Stimulated activated CD4-positive, alpha-beta T cell treated with anti-CD3 and anti-CD28 coated beads, Interleukin-12 subunit alpha, Interleukin-12 subunit beta, amount 100 ng/mL, for 48 hours (primary cell): ENCODE data around the gene DPH7.
A peak's percentile ranks its signal among the peaks of the same experiment; 100 is the strongest.
"Not testable (repeated sequence)": the region's sequence is repeated elsewhere in the genome, so short reads cannot be mapped to it uniquely, and the experiment has no call there.

Source experiments
- DNase-seq, 3 donors: peaks; one replicate each; pipeline ENCODE4 v3.0.0-alpha.2; 2020; ENCODE audit warnings: low read depth in 2 of 3, low spot score in 1 of 3

The DPH7 gene

DNA sequence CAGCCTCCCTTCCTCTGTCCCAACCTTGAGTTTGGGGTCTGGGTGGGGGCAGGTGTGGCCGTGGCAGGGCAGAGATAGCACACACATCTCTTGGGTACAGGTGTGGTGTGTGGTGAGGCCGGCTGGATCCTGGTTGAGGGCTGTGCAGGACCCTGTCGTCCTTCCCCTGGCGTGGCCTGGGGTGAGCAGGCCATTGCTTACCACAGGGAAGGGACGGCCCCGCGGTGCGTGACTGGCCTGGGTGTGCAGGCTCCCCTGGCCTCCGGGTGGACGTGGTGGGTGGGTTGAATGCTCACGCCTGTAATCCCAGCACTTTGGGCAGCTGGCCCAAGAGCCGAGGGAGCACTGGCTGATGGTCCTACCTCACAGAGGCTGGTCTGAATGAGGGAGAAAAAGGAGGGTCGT lies 28.0 kb upstream of the DPH7 start:
- DNase-seq: no peak

DNA sequence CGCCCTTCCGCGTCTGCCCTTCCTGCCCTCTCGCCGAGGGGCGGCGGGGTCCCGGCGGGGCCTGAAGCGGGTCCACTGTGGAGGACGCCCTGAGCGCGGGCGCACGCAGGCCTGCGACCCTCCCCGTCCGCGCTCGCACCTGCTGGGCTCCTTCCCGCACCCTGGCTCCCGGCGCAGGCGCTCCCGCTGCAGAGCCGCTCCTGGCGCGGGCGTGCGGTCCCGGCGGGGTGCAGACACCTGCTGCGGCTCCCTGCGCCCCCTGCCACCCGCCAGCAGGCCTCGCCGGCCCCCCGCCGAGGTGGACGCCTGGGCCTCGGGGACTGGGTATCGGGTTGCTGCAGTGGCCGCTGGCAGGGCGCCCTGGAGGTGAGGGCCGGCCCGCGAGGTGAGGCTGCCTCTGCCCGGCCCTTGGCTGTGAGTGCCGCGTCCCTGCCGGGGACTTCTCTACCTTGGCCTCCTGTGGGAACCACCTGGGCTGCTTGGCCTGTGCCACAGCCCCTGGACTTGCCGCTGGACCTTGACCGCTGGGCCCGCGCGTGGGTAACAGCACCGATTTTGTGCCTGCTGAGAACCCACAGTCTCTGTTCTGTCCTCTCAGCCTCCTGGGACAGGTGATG lies 27.4 kb upstream of the DPH7 start:
- no peak for DNase-seq

DNA sequence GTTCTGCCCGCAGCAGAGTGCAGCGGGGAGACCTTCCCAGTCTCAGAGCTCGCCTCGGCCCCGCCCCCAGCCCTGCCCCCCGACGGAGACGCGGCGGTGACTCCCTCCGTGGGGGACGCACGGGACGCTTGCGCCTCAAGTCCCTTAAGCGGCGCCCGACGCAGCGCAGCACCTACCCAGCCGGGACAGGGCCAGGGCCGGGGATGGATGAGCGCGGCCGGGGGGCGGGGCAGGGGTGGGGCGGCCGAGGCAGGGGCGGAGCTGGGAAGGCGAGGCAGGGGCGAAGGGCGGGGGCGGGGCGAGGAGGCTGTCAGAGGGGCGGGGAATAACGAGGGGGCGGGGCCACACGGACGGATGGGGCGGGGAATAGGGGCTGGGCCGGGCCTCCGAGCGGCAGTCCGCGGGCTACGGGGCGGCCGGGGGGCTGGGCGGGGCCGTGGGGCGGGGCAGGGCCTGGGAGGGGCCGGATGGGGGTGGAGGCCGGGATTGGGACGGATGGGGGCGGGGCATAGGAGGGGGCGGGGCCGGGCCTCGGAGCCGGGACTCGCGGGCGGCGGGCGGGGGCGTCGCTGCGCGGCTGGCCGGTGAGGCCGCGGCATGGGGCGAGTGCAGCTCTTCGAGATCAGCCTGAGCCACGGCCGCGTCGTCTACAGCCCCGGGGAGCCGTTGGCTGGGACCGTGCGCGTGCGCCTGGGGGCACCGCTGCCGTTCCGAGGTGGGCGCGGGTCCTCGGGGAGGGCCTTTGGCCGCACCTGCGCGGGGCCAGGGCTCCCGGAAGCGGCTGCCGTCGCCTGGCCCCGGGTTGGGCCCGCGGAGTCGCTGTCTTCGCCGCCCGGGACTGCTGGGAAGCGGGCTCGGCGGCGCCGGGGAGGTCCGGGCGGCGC lies 26.6 kb upstream of the DPH7 start, which contains the start of gene ARRDC1:
ARRDC1 (plus strand) TSS at position 566 of the 884 bp plus-strand sequence; CDS start at position 598, 32 bp downstream.
- peak; percentile 86 to 87 (median 86) for DNase-seq

DNA sequence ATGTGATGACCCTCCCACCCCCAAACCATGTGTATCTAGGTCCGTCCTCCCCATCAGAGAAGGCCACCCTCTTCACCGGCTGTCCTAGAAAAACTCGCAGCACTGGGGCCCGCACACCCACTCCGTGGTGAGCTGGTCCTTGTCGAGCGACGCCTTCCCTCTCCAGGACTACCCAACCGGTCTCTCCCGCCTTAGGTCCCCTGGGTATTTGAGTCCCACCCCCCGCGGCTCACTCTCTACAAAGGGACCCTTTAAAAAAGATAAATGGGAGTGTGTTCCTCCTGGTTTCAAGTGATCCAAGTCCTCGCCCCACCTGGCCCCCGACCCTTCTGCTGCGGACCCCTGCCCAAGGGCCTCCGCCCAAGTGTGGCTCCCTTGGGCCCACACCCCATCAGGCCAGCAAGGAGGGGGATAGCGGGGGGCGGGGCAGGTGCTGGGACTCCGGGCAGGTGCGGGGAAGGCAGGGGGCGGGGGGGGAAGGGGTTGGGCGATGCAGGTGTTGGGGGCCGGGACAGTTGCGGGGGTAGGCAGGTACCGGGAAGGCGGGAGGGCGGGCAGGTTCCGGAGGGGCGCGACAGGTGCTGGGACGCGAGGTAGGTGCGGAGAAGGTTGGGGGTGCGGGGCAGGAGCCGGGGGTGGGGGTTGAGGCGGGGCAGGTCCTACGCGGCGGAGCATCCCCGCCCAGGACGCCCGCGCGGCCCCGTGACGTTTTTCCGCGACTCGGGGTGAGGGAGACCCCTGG lies 25.8 kb upstream of the DPH7 start:
- DNase-seq: no peak

DNA sequence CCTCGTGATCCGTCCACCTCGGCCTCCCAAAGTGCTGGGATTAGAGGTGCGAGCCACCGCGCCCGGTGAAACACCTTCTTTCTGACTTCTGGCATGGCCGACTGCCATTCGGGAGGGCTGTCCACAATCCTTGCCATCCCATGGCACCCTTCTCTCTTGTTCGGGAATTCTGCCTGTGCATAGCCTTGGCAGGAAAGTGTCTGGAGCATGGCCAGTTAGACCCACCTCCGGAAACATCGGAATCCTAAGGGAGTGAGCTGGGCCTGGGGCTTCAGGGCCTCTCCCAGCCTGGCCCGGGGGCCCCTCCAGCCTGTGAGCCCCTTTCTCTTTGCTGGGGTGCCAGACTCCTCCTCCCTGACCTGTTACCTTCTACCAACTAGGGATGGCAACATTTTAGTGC lies 25.2 kb upstream of the DPH7 start:
- DNase-seq: no peak

DNA sequence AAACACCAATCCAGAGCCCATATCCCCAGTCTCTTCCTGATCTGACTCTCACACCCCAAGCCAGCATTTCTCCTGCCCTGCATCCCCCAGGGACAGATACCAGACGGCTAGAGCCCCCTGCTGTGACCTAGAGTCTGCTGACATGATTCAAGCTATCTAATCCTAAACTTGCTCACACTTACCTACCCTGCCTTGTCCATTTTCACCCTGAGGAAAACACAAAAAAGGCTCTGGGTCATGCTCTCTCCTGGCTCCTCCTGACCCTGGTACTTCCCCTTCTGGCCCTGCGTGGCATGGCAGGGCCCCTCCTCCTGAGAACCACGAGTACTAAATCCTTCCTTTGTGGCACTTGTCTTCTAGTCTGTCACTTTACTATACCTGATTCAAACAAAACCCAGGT lies 23.9 kb upstream of the DPH7 start:
- DNase-seq: no peak

DNA sequence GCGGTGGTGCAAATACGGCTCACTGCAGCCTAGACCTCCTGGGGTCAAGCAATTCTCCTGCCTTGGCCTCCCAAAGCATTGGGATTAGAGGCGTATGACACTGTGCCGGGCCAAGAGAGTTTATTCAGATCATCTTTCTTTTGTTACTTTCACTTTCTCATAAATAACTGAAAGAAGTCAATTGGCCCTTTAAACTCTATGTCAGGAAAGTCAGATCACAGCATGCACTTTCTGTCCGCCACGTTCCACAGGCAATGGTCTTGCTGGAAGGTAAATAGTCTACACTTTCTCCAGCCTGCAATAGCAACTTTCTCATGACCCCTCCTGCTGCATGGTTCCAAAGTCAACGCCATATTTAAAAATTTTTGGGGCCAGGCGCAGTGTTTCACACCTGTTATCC lies 20.2 kb upstream of the DPH7 start:
- no peak for DNase-seq

DNA sequence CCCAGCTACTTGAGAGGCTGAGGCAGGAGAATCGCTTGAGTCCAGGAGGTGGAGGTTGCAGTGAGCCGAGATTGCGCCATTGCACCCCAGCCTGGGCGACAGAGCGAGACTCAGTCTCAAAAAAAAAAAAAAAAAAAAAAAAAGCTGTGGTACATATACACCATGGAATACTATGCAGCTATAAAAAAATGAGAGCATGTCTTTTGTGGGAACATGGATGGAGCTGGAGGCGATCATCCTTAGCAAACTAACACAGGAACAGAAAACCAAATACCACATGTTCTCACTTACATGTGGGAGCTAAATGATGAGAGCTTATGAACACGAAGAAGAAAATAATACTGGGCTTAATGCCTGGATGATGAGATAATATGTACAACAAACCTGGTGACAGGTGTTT lies 17.9 kb upstream of the DPH7 start:
- DNase-seq: not testable (repeated sequence)

DNA sequence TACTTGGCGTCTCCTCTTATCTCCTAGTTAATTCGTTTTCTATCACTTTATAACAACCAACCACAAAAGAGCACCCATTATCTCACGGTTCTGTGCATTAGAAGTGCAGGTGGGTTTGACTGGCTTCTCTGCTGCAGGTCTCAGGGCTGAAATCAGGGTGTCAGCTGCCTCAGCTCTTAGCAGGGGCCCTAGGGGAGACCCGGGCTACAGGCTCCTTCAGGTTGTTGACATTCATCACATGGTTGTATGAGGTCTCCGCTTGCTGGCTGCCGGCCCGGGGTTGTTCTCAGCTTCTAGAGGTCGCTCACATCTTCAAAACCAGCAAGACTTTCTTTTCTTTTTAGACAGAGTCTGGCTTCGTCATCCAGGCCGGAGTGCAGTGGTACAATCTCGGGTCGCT lies 14.5 kb upstream of the DPH7 start:
- no peak for DNase-seq

DNA sequence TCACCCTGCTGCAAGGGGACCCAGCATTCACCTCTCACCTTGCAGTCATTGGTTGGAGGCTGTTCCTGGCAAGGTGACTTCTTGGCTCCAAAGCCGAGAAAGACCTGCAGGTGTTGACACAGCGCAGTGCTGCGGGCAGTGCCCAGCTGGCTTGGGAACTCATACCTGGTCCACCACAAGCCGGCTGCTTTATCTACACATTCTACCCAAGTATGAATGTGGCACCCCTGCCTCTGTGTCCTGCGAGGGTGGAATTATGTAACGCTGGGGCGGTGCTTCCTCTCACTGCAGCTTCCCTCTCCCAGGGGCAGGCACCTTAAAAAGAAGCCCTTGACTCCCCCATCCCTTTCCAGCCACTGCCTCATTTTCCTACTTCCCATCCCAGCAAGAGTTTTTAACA lies 14.0 kb upstream of the DPH7 start:
- no peak for DNase-seq

DNA sequence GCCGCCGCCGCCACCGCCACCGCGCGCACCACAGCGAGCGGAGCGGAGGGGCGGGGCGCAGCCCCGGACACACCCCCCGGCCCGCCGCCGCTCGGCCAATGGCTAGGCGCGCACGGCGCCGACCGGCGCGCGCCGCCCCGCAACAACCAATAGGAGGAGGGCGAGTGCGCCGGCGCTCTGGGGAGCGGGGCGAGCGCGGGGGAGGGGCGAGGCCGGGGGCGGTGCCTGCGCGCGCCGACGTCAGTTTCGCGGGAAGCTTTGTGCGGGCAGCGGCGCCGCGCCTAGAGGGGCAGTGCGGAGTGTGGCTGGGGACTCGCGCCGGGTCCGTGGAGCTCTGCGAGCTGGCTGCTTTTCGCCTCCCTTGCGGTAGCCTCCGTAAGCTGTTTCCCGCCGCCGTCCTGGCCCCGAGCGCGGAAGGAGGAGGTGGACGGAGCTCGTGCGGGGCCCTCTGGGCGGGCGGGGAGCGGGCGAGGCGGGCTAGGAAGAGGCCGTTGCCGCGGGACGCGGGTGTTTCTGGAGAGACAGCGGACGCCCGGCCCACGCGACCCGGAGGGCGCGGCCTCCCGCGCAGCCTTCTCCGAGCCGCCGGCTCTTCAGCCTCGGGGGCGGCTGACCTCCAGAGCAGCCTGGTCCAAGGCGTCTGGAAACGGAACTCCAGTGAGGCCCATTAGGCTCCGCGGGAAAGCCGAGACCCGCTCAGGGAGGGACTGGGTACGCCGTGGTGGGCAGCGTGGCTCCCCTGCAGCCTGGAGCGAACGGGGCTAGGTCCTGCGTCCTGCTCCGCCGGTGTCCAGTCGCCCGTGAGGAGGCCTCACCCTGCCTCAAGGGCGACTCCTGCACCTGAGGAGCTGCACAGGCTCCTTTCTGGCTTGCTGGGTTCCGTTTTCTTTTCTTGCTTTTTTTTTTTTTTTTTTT lies 12.0 kb upstream of the DPH7 start, which contains the start of gene ZMYND19:
ZMYND19 (minus strand) TSS at position 44 of the 915 bp plus-strand sequence. CDS start 249 bp downstream, outside the sequence.
- DNase-seq: peak; percentile 74 to 87 (median 83)

DNA sequence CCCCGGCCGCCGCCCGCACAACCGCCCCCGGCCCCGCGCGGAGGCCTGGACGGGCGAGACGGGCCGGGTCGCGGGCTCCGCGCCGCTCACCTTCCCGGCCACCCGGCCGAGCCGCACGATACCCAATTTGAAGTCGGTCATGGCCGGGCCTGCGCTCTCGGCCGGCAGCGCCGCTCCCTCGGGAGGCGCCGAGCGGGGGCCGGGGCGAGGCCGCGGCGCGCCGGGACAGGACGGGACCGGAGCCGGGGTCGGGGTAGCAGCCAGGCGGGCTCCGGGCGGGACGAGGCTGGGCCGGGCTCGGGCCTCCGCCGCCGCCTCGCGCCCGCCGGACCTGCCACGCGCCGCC lies 11.4 kb upstream of the DPH7 start:
- no peak for DNase-seq

DNA sequence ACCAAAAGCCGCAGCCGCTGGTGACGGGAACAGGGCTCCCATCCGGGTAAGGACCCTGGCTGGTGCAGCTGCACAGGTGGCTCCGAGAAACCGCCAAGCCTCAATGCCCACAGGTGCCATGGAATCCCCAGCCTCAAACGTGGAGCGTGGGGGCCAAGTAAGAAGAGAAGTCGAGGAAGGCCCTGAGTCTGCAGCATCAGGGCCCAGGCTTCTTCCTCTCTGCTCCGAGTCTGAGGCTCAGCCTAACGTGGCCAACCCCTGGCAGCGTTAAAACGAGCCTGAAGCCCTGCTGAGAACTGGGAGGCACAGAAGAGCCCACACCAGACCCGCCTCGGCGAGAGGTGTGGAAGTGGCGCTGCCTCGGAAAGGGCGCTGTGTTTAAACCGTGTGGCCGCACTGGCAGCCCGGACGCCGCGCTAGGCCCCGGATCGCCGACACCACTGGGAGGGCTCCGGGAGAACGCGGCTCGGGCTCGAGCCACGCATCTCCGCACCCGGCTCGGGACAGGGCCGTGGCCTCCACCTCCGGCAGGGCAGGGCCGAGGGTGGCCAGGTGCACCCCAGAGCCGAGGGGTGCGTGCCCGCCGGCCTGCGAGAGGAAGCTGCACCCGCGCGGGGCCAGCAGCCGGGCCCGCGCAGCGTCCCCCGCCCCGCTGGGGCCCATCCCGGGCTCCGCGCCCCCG lies 10.9 kb upstream of the DPH7 start:
- no peak for DNase-seq

DNA sequence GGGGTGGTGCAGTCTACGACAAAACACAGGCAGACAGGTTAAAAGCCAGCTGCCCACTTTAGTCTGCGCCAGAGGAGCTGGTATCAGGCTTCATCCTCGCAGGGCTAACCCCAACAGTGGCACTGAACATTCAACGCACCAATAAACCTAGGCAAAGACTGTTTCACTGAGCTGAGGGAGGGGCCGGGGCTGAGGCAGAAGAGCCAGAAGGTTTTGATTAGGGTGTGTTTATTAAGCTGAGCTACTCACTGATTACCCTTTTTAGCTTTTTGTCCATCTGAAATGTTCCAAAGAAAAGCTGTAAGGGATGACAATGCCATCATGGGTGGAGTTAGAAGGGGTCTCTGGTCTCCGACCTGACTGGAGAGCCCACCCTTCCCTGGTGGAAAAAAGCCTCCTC lies 10.2 kb upstream of the DPH7 start:
- DNase-seq: no peak

DNA sequence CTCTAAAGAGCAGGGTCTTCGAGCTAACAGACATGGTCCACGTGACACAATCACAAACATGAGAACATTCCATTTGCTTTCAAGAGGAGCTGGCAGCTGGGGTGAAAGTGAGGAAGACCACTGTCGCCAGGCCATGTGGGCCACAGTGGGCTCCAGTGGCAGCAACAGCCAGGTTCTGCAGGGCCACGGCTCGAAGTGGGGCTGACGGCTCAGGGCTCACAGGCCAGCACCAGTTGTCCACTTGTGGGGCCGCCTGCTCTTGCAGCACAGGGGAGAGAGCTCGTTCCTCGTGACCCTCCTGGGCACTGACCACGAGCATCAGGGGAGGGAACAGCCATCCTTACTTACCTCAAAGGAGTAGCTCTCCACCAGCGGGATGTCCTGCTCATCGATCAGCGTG lies 9.6 kb upstream of the DPH7 start:
- no peak for DNase-seq

DNA sequence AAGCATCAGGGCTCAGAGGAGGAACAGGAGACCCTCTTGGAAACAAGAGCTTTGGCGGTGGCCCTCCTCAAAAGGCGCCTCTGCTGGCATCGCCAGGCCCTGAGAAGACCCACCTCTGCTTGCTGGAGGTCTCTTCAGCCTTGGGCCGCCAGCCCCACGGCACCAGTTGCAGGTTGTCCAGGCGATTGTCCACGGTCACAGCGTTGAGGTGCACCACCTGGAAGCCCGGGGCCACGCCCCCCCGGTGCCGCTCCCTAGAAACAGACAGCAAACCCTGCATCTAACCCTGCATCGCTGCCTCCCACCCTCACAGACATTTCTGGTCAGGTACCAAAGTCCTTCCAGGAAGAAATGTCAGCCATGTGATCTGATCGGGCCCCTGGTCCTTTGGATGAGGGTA lies 8.1 kb upstream of the DPH7 start:
- no peak for DNase-seq

DNA sequence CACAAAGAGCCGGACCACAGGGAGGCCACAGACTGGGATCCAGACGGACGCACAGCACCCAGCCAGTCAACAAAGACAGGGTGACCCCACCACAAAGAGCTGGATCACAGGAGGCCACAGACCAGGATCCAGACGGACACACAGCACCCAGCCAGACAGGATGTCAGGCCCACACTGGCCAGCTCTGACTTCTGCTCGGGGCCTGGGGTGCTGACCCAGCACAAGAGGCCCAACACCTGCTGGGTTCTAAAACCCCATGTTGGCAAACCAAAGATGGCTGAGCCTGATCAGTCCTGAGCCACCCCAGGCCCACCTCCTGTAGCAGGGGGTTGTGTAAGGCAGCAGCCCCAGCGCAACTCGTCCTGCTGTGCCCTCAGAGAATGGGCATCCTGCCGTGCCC lies 5.2 kb upstream of the DPH7 start:
- DNase-seq: no peak

DNA sequence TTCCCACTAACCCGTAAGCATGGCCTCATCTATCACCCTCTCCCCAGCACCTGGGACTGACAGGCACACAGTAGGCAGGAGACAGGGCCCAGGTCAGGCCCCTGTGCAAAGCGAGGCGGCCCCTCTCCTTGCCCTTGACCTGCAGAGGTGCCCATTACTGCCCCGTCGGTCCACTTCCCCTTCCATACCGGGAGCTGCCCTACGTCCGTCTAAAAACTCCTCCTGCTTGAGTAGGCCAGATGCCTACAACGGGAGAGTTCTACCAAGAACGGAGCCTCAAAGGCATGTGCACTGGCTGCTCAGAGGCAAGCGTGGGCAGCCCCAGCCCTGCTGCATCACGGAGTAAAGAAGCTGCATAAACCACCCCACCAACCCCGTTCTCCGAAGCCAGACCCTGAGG lies 4.6 kb upstream of the DPH7 start:
- no peak for DNase-seq

DNA sequence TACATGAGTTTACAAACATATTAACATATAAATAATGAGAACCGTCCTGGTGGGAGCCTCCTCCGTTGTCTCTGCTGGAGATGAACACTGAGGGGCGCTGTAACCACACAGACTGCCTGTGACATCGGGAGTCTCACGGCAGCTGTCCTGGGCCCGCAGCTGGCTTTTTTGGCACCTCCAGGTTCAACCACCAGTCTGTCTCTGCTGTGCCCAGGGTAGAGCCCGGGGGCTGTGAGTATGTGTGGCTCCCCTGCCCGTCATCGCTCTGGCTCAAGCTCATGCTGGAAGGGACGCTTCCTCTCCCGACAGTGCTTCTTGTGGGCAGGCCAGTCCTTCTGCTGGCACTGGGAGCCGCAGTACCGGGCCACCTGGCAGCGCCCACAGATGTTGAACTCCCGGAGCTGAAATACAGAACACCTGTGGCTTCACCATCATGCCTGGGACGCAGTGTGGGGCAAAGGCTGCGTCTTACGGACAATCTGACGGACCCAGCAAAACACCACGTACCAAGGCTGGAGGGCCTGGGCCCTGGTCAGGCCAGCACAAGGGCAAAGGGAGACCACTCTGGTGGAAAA lies 3.6 kb upstream of the DPH7 start:
- DNase-seq: no peak
